HG03469 (cell line): ENCODE measurements around the gene ENPP1.
"Not testable (repeated sequence)": the region's sequence is repeated elsewhere in the genome, so short reads cannot be mapped to it uniquely, and the experiment has no call there.

Source experiments
- ATAC-seq: cut with Tn5 transposase; IDR thresholded peaks from one replicate; pipeline ENCODE4 v1.9.1; 2021; ENCODE audit warnings: mild to moderate bottlenecking, moderate library complexity, moderate number of reproducible peaks; ENCODE audit not compliant: unreplicated experiment

Gene ENPP1

DNA sequence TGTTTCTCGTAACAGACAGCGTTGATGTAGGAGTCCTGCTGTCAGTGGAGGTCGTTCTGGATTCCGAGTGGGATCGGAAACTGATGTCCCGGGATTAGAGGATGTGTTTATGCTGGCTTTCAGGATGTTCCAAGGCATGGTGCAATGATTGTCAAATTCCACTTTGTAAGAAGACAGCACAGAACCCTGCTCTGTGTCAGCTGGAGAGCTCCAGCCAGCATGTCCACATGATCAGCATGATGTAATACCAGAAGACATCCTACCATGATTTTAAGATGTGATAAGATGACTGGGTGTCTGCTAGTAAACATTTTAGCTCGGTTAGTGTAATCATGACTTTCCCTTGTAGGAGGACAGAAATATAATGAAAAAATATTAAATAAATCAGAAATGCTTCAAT lies 20.3 kb downstream of the ENPP1 start:
- no peak for ATAC-seq

DNA sequence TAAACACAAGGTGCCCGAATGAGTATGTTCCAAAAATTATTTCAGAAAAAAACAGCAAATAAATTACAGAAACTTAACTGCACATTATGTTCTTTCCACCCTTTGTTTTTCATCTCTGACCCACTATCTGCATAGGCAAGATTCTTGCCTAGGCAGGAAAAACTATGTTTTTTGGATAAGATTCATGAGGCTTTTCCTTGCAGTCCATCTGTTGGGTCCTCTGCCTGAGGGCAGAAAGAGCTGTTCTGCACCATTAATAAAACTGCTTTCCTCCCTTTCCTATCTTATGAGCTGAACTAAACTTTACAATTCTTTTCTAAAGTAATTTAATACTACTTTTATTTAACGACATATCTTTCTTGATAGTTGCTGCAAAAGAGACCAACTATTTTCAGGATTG lies 21.1 kb downstream of the ENPP1 start:
- ATAC-seq: no peak

DNA sequence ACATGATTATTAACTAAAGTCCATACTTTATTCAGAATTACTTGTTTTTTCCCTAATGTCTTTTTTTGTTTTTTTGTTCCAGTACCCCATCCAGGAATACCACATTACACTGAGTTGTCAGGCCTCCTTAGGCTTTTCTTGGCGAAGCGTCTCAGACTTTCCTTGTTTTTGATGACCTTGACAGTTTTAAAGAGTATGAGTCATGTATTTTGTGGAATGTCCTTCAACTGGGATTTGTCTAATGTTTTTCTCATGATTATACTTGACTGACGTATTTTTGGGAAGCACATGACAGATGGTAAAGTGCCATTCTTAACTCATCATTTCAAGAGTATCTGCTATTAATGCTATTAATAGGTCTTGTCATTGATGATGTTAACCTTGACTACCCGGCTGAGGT lies 23.6 kb downstream of the ENPP1 start:
- ATAC-seq: no peak

DNA sequence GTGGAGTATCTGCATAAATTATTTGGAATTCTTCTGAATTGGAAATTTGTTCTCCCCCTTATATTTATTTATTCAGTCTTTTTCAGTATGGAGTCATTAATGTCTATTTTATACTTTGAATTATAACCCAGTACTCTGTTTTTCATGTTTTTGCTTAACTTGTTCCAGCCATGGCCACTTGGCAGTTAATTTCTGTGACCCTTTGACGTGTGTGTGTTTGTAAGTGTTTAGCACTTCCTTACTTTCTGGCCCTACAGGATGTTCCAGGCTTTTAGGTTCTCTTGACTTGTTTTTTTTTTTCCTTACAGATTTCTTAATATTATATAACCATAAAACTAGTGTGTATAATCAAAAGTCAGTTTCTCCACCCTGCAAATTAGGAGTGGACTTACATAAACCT lies 24.1 kb downstream of the ENPP1 start:
- ATAC-seq: no peak

DNA sequence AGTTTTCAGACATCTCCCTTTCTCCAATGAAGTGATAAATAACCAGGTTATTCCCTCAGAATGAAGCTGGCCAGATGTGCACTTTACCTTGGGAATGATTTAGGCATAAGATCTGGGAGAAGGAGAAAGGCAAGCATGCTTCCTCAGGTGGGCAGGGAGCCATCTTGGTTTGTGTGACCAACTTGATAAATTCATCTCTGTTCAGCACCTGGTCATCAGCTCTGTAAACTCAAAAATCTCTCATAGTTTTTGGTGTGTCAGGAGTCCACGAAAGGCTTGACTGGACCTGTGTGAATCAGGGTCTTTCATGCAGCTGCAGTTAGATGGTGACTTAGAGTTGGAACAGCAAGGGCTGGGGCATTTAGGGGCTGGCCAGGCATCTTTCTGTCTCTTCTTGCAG lies 24.5 kb downstream of the ENPP1 start:
- no peak for ATAC-seq

DNA sequence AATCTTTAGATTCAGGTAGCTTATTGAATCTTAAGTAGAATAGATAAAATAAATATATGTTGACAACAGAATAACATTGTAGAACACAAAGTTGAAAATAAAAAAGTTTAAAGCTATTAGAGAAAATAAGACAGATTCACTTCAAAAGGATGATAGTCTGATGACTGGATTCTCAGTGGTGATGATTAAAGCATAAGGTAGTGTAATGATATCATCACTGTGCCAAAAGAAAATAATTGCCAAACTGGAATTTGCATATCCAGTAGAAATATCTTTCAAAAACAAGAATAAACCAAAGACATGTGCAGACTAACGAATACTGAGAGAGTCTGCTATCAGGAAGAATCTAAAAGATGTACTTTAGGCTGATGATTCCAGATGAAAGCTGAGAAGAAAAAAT lies 30.2 kb downstream of the ENPP1 start:
- no peak for ATAC-seq

DNA sequence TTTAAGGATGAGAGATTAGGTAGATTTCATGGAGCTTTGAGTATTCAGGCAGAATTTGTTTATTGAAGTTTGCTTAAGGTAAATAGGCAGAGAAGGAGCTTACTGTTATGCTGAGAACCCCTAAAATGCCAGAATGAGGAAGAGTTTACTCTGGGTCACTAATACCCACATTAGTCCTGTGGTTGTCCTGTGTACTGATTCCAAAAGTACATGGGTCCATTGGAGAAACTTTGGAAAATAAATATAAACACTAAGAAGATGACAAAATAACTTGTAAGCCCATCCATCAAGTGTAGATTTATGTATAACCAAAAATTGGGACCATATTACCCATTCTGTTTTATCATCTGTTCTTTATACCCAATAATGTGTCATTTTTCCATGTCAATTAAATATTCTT lies 31.6 kb downstream of the ENPP1 start:
- no peak for ATAC-seq

DNA sequence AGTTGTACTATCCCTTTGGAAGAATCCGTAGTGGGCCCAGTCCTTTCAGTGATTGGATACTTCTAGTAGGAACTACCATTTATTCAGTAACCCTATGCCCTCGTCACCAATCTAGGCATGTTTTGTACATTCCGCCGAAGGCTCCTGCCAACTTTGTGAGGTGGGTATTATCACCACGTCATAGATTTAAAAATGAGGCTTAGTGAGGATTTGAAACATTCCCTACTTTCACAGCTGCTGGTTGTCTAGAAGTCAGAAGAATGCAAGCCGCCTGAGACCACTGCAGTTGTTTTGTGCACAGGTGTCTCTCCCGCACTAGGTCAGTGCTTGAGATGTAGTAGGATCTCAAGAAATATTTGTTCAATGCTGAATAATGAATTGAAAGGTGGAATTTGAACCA lies 32.6 kb downstream of the ENPP1 start:
- ATAC-seq: no peak

DNA sequence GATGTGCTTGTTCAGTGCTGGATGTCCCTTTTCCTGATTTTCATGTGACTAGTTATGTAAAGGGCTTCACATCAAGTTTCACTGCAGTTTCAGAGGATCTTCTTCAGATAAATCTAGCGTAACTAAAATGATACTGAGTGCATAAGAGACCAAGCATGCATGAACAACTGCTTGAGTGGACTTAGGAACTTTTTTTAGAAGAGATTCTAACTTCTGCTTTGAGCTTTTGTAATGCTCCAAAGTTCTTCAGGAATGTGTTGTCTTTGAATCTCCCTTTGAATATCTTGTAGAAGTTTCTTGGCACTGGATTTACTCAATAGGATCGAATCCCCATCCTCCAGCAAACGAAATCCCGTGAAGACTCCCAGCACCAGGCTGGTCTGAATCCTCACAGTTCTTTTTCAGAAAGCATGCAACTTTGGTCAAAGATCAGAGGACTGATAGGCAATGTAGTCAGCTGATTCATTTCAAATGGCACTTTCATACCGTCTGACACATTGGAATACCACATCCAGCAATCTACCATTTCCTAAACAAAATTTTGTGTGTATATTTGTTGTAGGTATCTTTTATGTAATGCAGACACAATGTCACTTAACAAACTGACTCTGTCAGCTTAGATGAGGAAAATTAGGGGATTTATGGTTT lies 33.2 kb downstream of the ENPP1 start:
- no peak for ATAC-seq

DNA sequence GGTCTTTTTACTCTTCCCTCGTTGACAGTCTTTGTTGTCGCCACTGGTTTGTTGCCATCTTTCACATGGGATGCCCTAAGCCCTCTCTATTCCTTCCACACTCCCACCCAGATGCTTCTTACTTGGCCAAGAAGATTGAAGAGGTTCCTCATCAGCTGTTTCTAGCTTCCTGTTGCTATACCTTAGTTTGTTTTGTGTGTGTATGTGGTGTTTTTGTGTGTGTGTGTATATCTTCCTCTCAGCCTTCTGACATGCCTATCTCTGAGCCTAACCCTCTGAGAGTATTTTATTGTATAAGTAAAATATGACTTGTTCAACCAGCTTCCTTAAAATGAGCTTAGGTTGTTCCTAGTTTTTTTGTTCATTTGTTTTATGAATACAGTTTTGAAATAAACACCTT lies 35.9 kb downstream of the ENPP1 start:
- ATAC-seq: no peak

DNA sequence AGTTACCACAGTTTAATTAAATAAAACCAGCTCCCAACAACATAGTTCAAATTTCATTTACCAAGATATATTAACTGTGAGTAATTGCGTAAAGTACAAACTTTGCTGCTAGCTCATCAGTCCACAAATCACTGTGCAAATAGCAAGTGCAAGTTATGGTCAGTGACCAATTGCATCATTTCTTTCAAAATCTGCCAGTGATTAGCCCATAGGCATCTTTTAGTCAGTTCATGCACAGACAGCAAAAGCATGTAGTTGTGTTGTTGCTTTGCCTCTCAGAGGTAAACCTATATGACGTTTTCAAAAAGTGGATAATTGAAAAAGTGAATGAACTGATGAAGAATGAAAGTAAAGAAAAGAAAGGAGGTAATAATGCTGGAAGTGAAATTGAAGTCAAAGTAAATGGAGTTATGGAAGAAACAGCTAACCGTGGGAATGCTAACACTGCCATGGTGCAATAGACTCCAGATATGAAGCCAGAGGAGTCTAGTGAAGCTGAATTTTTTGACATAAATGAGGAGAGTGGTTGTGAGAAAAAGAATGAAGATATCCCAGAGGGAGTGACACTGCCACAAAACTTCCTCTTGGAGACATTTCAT lies 36.5 kb downstream of the ENPP1 start:
- no peak for ATAC-seq

DNA sequence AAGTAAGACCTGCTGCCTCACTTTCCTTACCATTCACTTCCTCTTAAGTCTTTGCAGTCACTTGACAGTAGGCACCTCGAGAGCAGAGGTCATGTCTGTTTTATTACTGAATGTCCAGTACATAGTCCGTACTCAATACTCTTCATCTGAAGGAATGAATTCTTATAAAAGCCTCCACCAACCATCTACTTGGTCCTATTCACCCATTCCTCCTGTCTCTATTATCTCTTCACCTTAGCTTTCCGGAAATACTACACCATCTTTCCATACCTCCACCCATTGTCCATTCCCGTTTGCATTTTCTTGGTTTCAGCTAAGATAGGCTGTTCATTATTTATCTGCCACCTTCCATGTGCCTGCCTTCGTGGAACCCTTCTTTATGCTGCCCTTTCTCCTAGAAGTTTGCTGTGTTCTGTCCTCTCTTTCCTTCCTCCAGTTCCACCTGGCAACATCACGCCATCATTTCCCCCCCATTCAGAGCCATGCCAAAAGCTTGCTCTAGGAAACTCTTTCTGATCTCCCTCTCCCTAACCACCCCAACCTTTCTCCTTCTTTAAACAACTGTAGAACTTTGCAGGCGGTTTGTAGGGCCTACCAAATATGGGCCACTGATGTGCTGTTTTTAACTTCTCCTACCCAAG lies 38.3 kb downstream of the ENPP1 start:
- no peak for ATAC-seq

DNA sequence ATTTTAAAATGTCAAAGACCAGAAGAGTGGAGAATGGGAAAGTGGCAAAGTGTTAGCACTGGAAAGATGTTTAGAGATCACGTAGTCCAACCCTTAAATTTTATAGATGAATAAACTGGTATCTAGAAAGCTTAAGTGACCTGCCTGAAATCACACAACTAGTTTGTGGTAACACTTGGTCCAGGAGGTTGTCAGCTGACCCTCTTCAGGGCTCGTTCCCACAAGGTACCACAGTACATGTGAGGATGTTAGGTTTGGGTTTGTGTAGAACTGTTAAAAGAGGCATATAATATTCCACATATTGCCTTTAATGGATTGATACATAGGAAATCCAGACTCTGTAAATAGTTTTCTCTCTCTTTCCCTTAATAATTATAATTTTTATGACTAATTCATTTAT lies 39.1 kb downstream of the ENPP1 start:
- ATAC-seq: no peak

DNA sequence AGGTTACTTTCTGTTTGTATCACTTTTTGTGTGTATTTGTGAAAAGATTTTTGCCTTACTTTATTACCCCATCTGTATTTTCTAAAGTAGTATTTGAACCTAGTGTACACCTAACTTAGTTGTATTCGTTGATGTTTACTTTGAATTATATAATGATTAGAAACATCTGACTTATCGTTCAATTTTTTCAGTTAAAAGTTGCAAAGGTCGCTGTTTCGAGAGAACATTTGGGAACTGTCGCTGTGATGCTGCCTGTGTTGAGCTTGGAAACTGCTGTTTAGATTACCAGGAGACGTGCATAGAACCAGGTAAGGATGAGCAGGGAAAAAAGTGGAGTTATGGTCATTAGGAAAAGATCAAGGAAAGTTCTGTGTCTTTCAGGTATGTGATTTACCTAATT lies 42.0 kb downstream of the ENPP1 start:
- ATAC-seq: no peak

DNA sequence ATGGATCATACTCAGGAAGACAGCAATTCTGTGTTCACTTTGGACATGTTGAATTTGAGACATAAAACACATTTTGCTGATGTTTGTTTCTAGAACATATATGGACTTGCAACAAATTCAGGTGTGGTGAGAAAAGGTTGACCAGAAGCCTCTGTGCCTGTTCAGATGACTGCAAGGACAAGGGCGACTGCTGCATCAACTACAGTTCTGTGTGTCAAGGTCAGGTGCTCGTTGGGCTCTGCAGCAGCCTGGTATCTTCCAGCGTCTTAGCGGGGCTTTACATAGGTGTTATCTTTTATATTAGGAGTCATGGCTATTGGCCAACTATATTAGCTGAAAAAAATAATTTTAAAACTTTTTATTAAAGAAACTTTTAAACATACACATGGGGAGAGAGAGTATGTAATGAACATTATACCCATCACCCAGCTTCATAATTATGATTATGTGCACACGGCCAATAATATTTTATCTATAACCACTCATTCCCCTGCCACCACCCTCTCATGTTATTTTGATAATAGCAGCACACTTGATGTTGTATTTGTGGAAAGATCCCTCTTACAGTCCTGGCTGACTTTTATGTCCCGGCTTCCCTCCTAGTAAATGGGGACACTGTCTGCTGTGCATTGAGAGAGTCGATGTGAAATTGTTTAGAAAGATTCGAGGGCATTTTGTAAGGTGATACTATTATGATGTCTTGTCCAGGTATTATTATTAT lies 43.4 kb downstream of the ENPP1 start:
- no peak for ATAC-seq

DNA sequence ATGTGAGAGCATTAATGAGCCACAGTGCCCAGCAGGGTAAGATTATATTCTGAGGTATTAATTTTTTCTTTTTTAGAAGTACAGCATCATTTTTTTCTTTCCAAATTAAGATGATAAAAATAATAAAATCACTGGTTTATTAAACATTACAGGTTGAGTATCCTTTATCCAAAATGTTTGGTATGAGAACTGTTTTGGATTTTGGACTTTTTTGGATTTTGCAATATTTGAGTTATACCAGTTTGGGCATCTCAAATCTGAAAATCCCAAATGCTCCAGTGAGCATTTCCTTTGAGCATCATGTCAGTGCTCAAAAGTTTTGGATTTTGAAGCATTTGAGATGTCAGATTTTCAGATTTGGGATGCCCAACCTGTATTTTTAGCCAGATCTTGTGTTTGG lies 44.4 kb downstream of the ENPP1 start:
- ATAC-seq: no peak

DNA sequence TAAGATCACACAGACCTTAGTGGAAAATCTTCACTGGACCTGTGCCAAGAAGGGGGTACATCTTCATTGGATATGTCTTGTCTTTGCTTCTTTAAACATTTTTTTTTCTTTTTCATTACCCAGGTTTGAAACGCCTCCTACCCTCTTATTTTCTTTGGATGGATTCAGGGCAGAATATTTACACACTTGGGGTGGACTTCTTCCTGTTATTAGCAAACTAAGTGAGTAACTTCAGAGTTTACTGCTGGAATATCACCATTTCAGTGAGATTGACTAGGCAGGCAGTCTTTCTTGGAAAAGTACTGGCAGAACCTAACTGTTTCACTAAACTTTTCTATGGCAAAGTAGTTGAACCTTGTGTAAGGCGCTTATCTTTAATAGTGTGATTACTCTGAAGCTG lies 47.0 kb downstream of the ENPP1 start:
- no peak for ATAC-seq

DNA sequence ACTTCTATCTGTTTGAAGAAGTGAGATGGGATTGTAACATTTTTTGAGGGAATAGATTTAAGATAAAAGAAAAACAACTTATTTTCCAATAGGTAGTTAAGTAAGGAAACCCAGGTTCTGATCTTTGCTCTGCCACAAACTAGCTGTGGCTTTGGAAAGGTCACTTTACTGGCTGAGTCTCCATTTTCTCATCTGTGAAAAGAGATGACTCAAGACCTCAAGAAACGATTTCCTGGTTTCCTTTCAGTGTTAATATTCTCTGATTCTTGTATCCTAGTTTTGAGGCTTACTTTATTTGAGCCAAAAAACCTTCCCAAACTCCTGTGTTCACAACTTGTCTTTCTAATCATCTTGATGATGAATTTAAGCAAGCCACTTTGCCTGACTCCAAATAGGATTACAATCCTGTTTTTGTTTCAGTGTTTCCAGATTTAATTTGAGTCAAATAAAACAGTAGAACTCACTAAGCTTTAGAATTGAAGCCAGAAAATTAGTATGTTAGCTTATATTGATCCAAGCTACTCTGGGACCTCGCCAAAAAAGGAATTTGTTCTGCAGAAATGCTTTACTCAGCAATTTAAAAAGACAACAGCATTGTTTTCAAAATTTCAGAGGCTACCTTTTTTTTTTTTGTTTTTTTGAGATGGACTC lies 51.1 kb downstream of the ENPP1 start:
- no peak for ATAC-seq

DNA sequence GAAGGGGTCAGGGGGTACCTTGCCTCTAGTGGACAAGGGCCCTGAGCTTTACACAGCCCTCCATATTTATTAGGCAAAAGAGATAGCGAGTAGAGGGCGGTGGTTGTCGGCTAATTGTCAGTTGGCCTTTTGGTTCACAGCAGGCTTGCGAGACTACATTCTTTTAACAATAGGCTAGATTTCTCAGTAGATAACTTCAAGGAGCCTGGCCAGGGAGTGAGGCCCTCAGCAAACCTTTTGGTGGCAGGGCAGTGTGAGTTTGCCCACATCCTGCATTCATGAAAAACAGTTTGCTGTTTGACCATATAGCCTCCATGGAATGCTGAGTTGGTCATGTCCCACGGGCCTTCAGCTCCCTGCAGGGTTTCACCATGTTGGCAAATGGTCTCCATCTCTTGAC lies 51.8 kb downstream of the ENPP1 start:
- ATAC-seq: not testable (repeated sequence)

DNA sequence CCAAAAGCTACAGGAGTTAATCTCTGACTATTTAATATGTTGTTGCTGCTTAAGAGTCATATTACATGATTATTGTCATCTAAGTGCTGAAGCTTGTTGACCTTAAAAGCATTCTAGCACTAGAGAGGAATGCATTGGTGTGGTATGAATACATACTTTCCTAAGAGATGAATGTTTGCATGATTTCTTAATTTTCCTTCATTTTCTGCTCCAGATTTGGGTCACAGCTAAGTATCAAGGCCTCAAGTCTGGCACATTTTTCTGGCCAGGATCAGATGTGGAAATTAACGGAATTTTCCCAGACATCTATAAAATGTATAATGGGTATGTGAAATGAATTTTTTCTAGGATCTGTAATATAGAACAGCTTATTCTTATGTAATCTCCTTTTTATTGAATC lies 53.6 kb downstream of the ENPP1 start:
- no peak for ATAC-seq

DNA sequence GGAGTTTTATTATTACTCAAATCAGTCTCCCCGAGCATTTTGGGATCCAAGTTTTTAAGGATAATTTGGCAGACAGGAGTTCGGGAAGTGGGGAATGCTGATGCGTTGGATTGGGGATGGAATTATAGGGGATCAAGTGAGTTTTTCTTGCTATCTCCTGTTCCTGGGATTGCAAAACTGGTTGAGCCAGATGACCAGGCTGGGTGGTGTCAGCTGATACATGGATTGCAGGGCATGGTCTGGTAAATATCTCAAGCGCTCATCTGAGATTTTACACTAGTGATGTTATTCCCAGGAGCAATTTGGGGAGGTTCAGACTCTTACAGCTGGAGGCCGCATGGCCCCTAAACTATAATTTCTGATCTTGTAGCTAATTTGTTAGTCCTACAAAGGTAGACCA lies 54.7 kb downstream of the ENPP1 start:
- no peak for ATAC-seq

DNA sequence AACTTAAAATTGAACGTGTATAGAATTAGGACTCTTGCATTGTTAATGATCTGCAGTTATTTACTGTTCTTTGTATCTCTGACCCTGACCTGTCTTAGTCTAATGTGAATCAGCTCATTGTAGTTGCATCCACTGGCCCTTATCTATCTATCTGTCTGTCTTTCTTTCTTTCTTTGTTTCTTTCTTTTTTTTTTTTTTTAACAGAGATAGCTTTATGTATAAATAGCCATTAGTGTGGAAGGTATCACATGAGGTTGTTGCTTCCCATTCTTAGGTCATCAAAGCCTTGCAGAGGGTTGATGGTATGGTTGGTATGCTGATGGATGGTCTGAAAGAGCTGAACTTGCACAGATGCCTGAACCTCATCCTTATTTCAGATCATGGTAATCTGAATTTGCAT lies 59.9 kb downstream of the ENPP1 start:
- no peak for ATAC-seq
